ENCODE results near the gene ZNF211. TPM values are rescaled to one million over a fixed set of nuclear protein-coding genes. Genes with fewer than 3 reads are reported as not detected.

ZNF211 gene
- total and polyA plus RNA-seq, 10 of the 15 experiments (the other 5 are each of a cell fraction or from before 2014, with no cell fraction given): 2.1 to 20.6 (median 9.3) TPM

DNA sequence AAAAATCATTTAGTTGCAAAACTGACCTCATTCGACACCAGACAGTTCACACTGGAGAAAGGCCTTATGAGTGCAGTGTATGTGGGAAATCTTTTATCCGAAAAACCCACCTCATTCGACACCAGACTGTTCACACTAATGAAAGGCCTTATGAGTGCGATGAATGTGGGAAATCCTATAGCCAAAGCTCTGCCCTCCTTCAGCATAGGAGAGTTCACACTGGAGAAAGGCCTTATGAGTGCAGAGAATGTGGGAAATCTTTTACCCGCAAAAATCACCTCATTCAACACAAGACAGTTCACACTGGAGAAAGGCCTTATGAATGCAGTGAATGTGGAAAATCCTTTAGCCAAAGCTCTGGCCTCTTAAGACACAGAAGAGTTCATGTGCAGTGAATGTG lies 26.0 kb upstream of the ZNF211 start:
- no peak overlapping the region for H3K4me2 ChIP-seq (ENCODE audit: control insufficient read depth, insufficient read depth)
- H3K4me3 ChIP-seq: no peak overlapping the region
- H3K4me1 ChIP-seq (ENCODE audit: control insufficient read depth, insufficient read depth, low read length): no peaks in the 10 kb centered on the region
- H3K79me2 ChIP-seq (ENCODE audit: control insufficient read depth, insufficient read depth, low read length): no peaks in the 10 kb centered on the region
- H3K27me3 ChIP-seq (replicated peaks in 1 of 2; ENCODE audit: control insufficient read depth in 2 of 2, insufficient read depth in 2 of 2, low read length in 1 of 2): no peaks in the 10 kb centered on the region
- ChIA-PET POLR2A (no interaction called here), RAD21 (ENCODE audit: unreplicated experiment) (no interaction called here), CTCF (no interaction called here), SMC1A (ENCODE audit: uncharacterized antibody, unreplicated experiment) (no interaction called here)
- H4K20me1 ChIP-seq (ENCODE audit: control insufficient read depth, insufficient read depth): no peaks in the 10 kb centered on the region
- WGBS (ENCODE audit: insufficient coverage, insufficient replicate concordance, low lambda C conversion rate, missing lambda C conversion rate): 81% methylated on average over 5 of the region's 5 CpGs
- no peak overlapping the region for H2AFZ ChIP-seq (ENCODE audit: control insufficient read depth, low read depth, low read length)
- H3K27ac ChIP-seq (ENCODE audit: control insufficient read depth, insufficient read depth): no peak overlapping the region
- no peak for DNase-seq (ENCODE audit: low read depth, low spot score)
- FAIRE-seq: no peak
- peaks cover 30% of the 10 kb centered on the region for H3K9me3 ChIP-seq (replicated peaks; ENCODE audit: control insufficient read depth, insufficient read depth, low read length)
- intact Hi-C loops (cut with micrococcal nuclease; ENCODE audit: unreplicated experiment) (no loop called here), in situ Hi-C loops (cut with MboI) (no loop called here)
- H3K9ac ChIP-seq (ENCODE audit: control insufficient read depth, insufficient read depth, low read length): no peak overlapping the region
- no TSS peak for BruUV-seq (replicated peaks)
- no peak for ATAC-seq
- H3K36me3 ChIP-seq (ENCODE audit: control insufficient read depth in 2 of 2, insufficient read depth in 2 of 2, low read length in 1 of 2): peaks cover 4 to 12% of the 10 kb centered on the region in 2 experiments
- no peak for TF ChIP-seq SMARCA5 (IDR thresholded peaks at IDR 0.05)

DNA sequence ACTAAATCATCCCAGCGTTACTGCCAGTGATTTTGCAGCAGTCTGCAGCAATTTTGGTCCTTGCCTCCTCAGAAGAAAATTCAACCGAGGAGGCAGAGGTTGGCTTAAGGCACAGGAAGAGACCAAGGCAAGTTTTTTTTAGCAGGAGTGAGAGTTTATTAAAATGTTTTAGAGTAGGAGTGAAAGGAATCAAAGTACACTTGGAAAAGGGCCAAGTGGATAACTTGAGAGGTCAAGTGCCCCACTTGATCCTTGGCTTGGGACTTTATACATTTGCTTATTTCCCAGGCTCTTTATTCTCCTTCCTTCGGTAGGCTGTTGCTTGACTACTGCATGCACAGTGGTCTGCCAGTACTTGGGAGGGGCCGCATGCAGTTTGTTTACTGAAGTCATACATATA lies 21.9 kb upstream of the ZNF211 start:
- BruUV-seq (replicated peaks): no TSS peak
- Histone ChIP-seq H3K36me3 (ENCODE audit: control insufficient read depth in 2 of 2, insufficient read depth in 2 of 2, low read length in 1 of 2) (peaks cover 0 to 5% of the 10 kb centered on the region in 2 experiments; a peak in 3 of 4 replicates), H3K27me3 (replicated peaks in 1 of 2; ENCODE audit: control insufficient read depth in 2 of 2, insufficient read depth in 2 of 2, low read length in 1 of 2) (no peaks in the 10 kb centered on the region), H3K9me3 (replicated peaks; ENCODE audit: control insufficient read depth, insufficient read depth, low read length) (peaks cover 36% of the 10 kb centered on the region), H4K20me1 (ENCODE audit: control insufficient read depth, insufficient read depth) (no peaks in the 10 kb centered on the region), H2AFZ (ENCODE audit: control insufficient read depth, low read depth, low read length) (no peak overlapping the region), H3K4me2 (ENCODE audit: control insufficient read depth, insufficient read depth) (no peak overlapping the region), H3K79me2 (ENCODE audit: control insufficient read depth, insufficient read depth, low read length) (peaks cover 14% of the 10 kb centered on the region), H3K27ac (ENCODE audit: control insufficient read depth, insufficient read depth) (no peak overlapping the region), H3K4me3 (no peak overlapping the region), H3K4me1 (ENCODE audit: control insufficient read depth, insufficient read depth, low read length) (no peaks in the 10 kb centered on the region), H3K9ac (ENCODE audit: control insufficient read depth, insufficient read depth, low read length) (no peak overlapping the region)
- RAD21 ChIA-PET (ENCODE audit: unreplicated experiment): no interaction called here
- no peak for FAIRE-seq
- POLR2A ChIA-PET: no interaction called here
- CTCF ChIA-PET: interaction anchor here (0.6 to 0.9 kb wide), 2 partner anchors 10 to 102 kb away, joined by 3 read pairs; no protein-coding TSS in a partner anchor
- no peak for TF ChIP-seq NRF1 (conservative IDR thresholded peaks at IDR 0.05; ENCODE audit: low read depth, low read length)
- no peak for TF ChIP-seq KDM1A (IDR thresholded peaks at IDR 0.05; ENCODE audit: borderline replicate concordance)
- TF ChIP-seq NR2F1 (conservative IDR thresholded peaks at IDR 0.05): no peak
- TF ChIP-seq SMARCA5 (IDR thresholded peaks at IDR 0.05): no peak
- no peak for TF ChIP-seq DPF2 (IDR thresholded peaks at IDR 0.05)
- no peak for TF ChIP-seq KLF5 (IDR thresholded peaks at IDR 0.05; ENCODE audit: partially characterized antibody)
- TF ChIP-seq STAT3 (IDR thresholded peaks at IDR 0.05; ENCODE audit: low read depth, low read length): no peak
- no peak for TF ChIP-seq POLR2A (IDR thresholded peaks at IDR 0.05; ENCODE audit: low read depth, low read length)
- in situ Hi-C loops (cut with MboI): no loop called here
- WGBS (ENCODE audit: insufficient coverage, insufficient replicate concordance, low lambda C conversion rate, missing lambda C conversion rate): 96% methylated on average over 4 of the region's 4 CpGs
- no peak for ATAC-seq
- intact Hi-C loops (cut with micrococcal nuclease; ENCODE audit: unreplicated experiment): no loop called here
- no peak for DNase-seq (ENCODE audit: low read depth, low spot score)
- SMC1A ChIA-PET (ENCODE audit: uncharacterized antibody, unreplicated experiment): no interaction called here
